T-helper 9 cell (primary cell): ENCODE data around the gene BCL2A1.
"Not testable (repeated sequence)": the region's sequence is repeated elsewhere in the genome, so short reads cannot be mapped to it uniquely, and the experiment has no call there.

Source experiments
- DNase-seq: peaks from one replicate; pipeline ENCODE4 v3.0.0-alpha.2; 2020

The BCL2A1 gene

GRCh38 chr15:79922512-79923078 lies 48.4 kb downstream of the BCL2A1 start:
- no peak for DNase-seq

GRCh38 chr15:79919749-79920511 lies 51.1 kb downstream of the BCL2A1 start:
- no peak for DNase-seq

GRCh38 chr15:79919090-79919748 lies 51.8 kb downstream of the BCL2A1 start:
- no peak for DNase-seq

- no peak for DNase-seq
Observed at GRCh38 chr15:79918278-79918677, 52.7 kb downstream of the BCL2A1 start.

DNA sequence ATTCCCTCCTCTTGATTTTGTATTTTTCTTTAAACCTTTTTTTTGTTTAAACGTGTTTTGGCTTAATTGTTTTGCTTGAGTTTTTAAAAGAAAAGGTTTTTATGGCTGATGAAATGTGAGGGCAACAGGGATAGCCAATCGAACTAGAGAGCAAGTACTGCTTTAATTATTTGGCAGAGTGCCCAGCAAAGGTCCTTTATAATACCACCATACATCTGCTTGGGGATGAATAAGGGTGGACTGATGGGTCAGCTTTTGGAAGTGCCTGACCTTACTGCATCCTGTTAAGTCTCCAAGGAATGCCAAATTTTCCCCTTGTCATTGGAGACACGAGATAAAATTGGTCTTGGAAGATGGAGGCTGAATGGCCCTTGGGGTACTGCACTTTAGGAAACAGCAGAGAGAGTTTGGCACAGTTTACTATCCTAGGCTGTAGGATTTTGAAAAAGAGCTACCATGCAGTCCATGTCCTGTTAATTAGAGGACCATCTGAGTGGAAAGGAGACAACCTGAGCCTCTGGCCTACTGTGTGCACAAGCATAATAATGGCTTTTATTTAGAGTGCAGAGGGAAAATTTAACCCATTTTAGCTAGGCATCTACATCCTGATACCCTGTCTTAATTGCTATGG lies 54.4 kb downstream of the BCL2A1 start:
- DNase-seq: no peak

GRCh38 chr15:79915776-79916501 lies 55.1 kb downstream of the BCL2A1 start:
- not testable (repeated sequence) for DNase-seq

DNA sequence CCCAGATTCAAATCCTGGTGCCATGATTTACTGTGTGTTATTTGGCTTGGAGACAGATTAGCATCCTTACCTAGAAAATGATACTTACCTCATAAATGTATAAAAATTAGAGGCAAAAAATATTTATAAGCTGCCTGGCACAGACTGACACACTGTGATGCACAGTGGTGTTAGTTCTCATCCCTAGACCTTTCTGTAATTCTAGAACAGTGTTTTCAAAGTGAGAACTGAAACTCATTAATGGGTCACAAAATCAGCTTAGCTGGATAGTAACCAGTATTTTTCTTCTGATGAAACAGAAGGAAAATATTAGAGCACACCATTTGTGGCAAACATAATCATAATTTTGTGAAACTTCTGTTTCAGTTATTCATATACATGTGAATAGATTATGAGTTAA lies 56.3 kb downstream of the BCL2A1 start:
- no peak for DNase-seq
